Stimulated activated CD4-positive, alpha-beta T cell treated with anti-CD3 and anti-CD28 coated beads, Interleukin-15, amount 100 ng/mL, for 48 hours (primary cell): ENCODE measurements around the gene MEIS1.
"Not testable (repeated sequence)": the region's sequence is repeated elsewhere in the genome, so short reads cannot be mapped to it uniquely, and the experiment has no call there.

ENCODE experiments used
- DNase-seq, 2 donors: peaks; one replicate each; pipeline ENCODE4 v3.0.0-alpha.2; 2020; ENCODE audit warnings: low read depth in 2 of 2

MEIS1 gene

GRCh38 chr2:66434679-66435548, at the start of gene MEIS1:
Gene MEIS1 (plus strand): TSS chr2:66435125. CDS start chr2:66435857, 732 bp downstream.
- DNase-seq: peak in 1 of 2 donors; percentile 16

DNA sequence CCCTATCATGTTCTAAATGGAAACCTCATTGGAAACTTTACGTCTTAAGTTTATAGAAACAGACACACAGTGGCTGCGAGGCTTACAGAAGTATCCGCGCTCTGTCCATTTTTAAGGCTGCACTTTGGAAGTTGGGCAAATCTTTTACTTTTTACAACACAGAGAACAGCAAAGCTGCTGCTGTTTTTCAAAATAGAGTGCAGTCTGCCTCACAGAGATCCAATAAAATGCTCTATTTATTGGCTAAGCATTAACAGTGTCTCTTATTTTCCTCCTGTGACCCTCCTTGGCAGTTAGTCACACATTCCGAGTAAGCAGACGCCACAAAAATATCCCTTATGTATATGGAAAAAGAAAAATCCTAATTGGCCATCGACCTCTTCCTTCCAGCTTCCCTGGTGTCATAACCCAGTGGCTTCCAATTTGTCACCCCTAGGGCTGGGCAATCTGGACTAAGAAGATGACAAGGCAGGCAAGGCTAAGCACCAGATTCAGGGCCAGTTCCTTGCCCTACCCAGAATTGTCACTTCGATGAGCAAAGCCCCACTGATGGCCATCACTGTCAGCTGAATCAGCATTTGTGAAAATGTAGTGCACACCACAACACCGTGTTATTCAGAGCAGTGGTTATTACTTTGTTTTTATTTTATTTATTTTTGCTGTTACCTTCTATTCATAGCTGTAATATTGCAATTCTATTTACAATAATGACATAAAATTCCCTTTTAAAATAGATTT, 47.7 kb upstream of the MEIS1 start:
- no peak for DNase-seq

GRCh38 chr2:66389651-66390131, 45.2 kb upstream of the MEIS1 start:
- DNase-seq: no peak

GRCh38 chr2:66390152-66390551, 44.8 kb upstream of the MEIS1 start:
- no peak for DNase-seq

DNA sequence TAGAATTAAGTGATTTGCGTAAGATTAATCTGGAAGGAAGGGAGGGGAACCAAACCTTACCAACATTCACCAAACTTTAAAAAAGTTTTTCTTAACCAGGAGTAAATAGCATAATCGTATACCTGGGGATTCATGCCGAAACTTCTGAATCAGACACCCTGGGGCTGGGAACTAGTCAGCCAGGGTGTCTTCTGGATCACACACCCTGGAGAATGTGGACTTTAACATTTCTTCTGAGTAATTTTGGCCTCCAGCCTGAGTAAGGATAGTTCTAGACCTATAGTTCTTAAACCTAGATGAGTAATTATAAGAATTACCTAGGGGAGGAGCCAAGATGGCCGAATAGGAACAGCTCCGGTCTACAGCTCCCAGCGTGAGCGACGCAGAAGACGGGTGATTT, 44.1 kb upstream of the MEIS1 start:
- DNase-seq: no peak

- DNase-seq: not testable (repeated sequence)
These were observed 43.7 kb upstream of the MEIS1 start for GRCh38 chr2:66391240-66391639.

DNA sequence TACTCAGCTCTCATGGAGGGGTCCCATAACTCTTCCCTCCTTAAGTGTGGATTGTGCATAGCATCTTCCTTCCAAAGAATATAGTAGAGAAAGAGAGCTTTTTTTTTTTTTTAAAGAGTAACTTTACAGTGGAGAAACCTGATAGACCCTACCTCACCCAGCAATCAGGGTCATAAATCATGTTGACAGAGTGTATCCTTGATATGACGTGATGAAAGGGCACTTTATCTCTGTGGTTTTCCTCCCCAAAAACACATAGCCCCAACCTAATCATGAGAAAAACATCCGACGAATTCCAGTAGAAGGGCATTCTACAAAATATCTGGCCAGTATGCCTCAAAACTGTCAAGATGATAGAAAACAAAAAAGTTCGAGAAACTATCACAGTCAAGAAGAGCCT, 29.5 kb upstream of the MEIS1 start:
- no peak for DNase-seq

DNA sequence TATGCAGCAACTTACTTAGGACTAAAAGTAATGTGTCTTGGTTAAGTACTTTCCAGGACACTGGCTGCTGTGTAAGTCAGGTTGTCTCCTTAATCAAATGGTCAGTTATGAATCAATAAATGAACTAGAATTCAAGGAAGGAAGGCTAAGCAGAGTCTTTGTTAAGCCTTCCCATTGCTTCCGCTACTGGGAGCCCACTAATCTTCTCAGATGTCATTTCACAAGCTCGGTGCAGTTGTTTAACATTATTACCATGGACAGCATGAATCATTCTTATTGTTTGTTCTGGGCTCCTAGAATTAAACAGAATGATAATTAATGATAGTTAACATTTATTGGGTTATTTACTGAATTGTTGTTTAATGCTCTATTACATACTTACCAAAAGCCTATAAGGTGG, 26.0 kb upstream of the MEIS1 start:
- no peak for DNase-seq

GRCh38 chr2:66412874-66413273, 22.1 kb upstream of the MEIS1 start:
- no peak for DNase-seq

DNA sequence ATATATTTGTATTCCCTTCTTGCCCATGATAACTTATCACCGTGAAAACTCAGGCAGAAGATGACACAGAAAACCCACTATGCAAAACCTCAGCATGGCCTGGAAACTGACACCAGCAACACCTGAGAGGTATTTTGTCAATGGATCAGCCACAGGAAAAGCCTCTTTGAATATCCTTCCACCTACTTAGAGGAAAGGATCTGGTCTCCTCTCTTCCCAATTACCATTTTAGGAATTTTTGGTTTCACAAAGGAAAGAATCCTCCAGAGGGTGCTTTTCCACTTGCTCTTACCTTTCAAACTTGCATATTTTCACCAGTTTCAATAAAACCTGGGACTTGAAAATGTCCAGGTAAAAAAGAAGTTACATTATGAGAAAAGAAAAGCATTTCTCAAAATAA, 20.0 kb upstream of the MEIS1 start:
- DNase-seq: no peak

GRCh38 chr2:66418381-66418780, 16.5 kb upstream of the MEIS1 start:
- no peak for DNase-seq

DNA sequence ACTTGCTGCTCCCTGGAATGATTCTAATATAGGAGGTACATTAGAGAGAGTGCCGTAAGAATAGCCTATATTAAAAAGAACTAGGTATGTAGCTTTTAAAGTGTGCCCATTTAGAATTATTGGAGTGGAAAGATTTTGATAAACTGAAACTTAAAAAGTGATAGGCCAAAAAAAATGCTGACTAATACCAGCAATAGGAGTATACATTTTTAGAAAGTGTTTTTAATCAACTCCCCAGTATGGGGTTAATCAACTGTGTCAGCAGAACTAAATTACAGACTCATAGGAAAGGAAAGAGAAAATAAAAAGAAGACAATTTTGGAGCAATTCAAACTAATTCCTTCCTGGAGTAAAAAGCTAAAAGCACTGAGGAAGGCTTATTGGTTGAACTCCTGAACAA, 13.3 kb upstream of the MEIS1 start:
- no peak for DNase-seq

GRCh38 chr2:66423391-66424124, 11.4 kb upstream of the MEIS1 start:
- DNase-seq: no peak

DNA sequence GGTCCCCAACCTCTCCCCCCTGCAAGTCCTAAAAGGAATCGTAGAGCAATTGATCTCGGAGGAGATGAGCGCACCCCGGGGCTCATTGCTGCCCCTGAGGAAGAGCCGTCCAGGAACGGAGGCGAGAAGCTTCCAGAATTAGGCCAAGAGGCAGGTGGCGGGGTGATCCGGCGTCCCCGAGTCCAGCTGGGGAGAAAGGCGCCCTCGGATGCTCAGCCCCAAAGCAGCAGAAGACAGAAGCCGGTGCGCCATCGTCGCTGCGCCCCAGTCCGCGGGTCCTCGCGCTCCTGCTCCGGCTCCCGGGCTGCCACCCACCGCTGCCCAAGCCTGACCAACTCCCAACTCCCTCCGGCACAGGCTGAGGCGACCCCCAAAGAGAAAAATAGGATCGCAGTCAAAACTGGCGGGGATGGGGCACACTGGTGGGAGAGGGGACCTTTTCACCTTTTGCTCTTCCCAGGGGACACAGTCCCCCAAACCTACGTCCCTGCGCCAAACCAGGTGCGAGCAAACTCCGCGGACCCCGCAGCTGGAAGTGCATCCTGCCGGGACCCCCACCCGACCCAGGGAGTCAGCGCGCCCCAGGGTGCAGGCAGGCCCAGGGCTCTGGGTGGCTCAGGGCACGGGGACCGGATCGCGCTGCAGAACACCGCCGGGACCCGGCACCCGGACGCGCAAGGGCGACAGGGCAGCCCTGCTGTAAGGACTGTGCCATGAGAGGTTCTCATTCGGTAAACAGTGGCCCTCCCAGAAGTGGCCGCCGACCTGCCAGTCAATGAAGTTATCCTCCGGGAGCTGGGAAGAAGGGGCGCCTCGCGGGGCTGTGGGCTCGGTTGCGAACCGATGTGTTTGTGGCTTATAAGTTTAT, 8.4 kb upstream of the MEIS1 start:
- DNase-seq: no peak

GRCh38 chr2:66427300-66427699, 7.6 kb upstream of the MEIS1 start:
- DNase-seq: no peak

- no peak for DNase-seq
These were observed 5.8 kb upstream of the MEIS1 start for GRCh38 chr2:66428986-66429612.

DNA sequence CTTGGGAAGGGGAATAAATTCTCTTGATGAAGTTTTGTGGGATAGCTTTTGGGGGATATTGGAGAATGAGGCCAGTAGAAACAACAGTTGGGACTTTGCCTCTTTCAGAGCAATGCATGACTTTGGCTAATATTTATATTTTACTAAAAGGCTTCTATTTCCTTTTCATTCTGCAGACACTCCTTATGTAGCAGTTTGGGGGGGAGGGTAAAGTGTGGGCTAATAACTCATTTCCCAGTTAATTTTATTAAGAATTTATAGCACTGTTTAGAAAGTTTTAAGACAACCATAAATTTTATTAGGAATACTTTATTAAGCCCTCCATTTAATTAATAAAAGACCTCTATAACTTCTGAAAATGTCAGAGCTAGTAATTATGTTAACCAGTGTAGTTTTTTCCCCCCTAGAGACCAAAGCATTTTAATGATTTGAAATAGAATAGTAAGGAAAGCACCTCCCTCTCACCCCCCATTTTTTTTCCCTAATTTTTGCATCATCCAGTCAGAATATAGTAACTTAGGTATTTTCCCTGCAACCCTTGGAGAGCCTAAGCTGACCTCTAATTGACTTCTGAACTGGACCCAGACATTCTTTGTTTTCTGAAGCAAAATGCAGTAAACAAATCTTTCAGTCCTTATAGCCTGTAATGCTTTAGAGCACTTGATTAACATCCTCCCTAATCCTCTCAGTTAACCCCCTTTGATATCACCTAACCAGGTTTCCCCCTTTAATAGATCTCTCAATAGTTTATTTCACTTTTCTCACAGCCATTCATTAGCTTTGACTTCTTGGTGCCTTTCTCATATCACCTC, 5.0 kb upstream of the MEIS1 start:
- no peak for DNase-seq

GRCh38 chr2:66430505-66431273, 4.2 kb upstream of the MEIS1 start:
- DNase-seq: no peak

DNA sequence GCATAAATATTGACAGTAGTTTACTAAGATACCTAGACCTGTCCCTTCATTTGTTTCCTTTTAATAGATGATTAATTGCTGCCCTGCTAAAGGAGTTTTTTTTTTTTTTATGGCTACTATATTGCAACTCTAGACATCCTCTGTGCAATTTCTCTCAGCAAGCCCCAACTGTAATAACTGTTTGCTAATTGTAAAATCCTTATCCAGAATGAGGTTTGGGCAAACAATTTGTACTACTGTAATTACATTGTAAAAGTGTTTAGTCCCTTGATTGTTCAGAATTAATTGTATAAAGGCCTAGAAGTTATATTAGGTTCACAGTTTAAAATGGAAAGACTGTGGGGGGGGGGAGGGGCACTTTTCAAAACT, 3.7 kb upstream of the MEIS1 start:
- DNase-seq: no peak
